T-cell (primary cell): ENCODE results near the gene BMP7. TPM values are rescaled to one million over a fixed set of nuclear protein-coding genes. Genes with fewer than 3 reads are reported as not detected.

Experiments used
- ATAC-seq, 4 experiments: fragments of 200-7000 bp in 3 of 4; fragments of 150-1000 bp in 1 of 4; cut with Tn5 transposase; replicated peaks in 1 of 4; 1 replicate in 3 of 4; 2 replicates in 1 of 4; pipeline ENCODE4 v1.10.0; 2021; ENCODE audit warnings: moderate library complexity in 3 of 4, mild to moderate bottlenecking in 2 of 4, moderate number of reproducible peaks in 1 of 4
- CTCF ChIA-PET, 2 donors: fragments of 300-600 bp; sonication (Branson Sonifier 250); formaldehyde crosslinking; loops; one replicate each; lab custom pipeline; 2022; ENCODE audit warnings: antibody characterized with exemption in 2 of 2; lab: Charles Lee
- POLR2A ChIA-PET, 2 donors: fragments of 300-600 bp; sonication (Branson Sonifier 250); formaldehyde crosslinking; loops; one replicate each; lab custom pipeline; 2022; ENCODE audit warnings: antibody characterized with exemption in 2 of 2; lab: Charles Lee
- DNase-seq, 35 experiments: peaks; one replicate each; pipeline versions ENCODE4 v3.0.0 to v3.0.0-alpha.2; 2013 to 2023
- H3K27ac ChIP-seq: one replicate; pipeline ENCODE4 v1.5.1; 2013; ENCODE audit warnings: low read length
- H3K27me3 ChIP-seq, 2 experiments: replicated peaks in 1 of 2; 1 replicate in 1 of 2; 2 replicates in 1 of 2; pipeline versions ENCODE4 v1.6.1 to v1.7.0; 2013; ENCODE audit warnings: low read length in 1 of 2, mixed read lengths in 1 of 2; ENCODE audit not compliant: control insufficient read depth in 2 of 2, insufficient read depth in 2 of 2; ENCODE audit errors: extremely low read depth in 1 of 2
- H3K36me3 ChIP-seq, 2 donors: 1 replicate in 1 of 2; 2 replicates in 1 of 2; pipeline versions ENCODE4 v1.6.1 to v1.7.0; 2013; ENCODE audit warnings: low read length in 1 of 2; ENCODE audit not compliant: control insufficient read depth in 2 of 2, insufficient read depth in 1 of 2; ENCODE audit errors: extremely low read depth in 1 of 2
- H3K4me1 ChIP-seq, 2 experiments: 1 replicate in 1 of 2; 2 replicates in 1 of 2; pipeline versions ENCODE4 v1.6.1 to v1.7.0; 2013; ENCODE audit warnings: low read length in 2 of 2, mixed read lengths in 1 of 2; ENCODE audit not compliant: insufficient read depth in 2 of 2, control insufficient read depth in 1 of 2; ENCODE audit errors: extremely low read depth in 1 of 2
- H3K4me3 ChIP-seq, 2 donors: 1 replicate in 1 of 2; 2 replicates in 1 of 2; pipeline versions ENCODE4 v1.5.1 to v1.7.0; 2013; ENCODE audit warnings: mild to moderate bottlenecking in 2 of 2, low read length in 1 of 2, moderate library complexity in 1 of 2; ENCODE audit not compliant: control insufficient read depth in 1 of 2; ENCODE audit errors: extremely low read depth in 1 of 2
- H3K9me3 ChIP-seq: 2 replicates; pipeline ENCODE4 v1.7.0; 2013
- H3K27ac Mint-ChIP-seq, 2 donors: one replicate each; pipeline ENCODE4 v1.8.0; 2020 to 2021; ENCODE audit warnings: mild to moderate bottlenecking in 2 of 2, mixed read lengths in 2 of 2
- H3K27me3 Mint-ChIP-seq, 2 donors: one replicate each; pipeline ENCODE4 v1.8.0; 2021 to 2022; ENCODE audit warnings: mixed read lengths in 2 of 2
- H3K36me3 Mint-ChIP-seq: one replicate; pipeline ENCODE4 v1.8.0; 2021; ENCODE audit warnings: mixed read lengths
- H3K4me1 Mint-ChIP-seq, 3 donors: one replicate each; pipeline ENCODE4 v1.8.0; 2020 to 2022; ENCODE audit warnings: mixed read lengths in 3 of 3, mild to moderate bottlenecking in 1 of 3
- H3K4me3 Mint-ChIP-seq, 3 donors: one replicate each; pipeline ENCODE4 v1.8.0; 2020 to 2022; ENCODE audit warnings: mild to moderate bottlenecking in 3 of 3, mixed read lengths in 3 of 3, moderate library complexity in 3 of 3
- H3K9me3 Mint-ChIP-seq, 3 donors: one replicate each; pipeline ENCODE4 v1.8.0; 2020 to 2022; ENCODE audit warnings: mixed read lengths in 3 of 3
- WGBS: methylation state at CpG from one replicate; pipeline ENCODE4 v1.1.5; 2013; ENCODE audit warnings: missing lambda C conversion rate; ENCODE audit not compliant: insufficient coverage; 5-methylcytosine and 5-hydroxymethylcytosine counted together
- total RNA-seq, 35 experiments: library from RNA in 6 of 35; stranded (reverse) in 6 of 35; fragments of 120-200 nt in 1 of 35; gene quantifications; one replicate each; pipeline versions ENCODE4 v1.2.1 to v1.2.4 and lab custom pipeline; 2013 to 2026

Gene BMP7
- total RNA-seq, 5 donors from 2014 or later (not counting 1 experiment from before 2014, with no cell fraction given): not detected

DNA sequence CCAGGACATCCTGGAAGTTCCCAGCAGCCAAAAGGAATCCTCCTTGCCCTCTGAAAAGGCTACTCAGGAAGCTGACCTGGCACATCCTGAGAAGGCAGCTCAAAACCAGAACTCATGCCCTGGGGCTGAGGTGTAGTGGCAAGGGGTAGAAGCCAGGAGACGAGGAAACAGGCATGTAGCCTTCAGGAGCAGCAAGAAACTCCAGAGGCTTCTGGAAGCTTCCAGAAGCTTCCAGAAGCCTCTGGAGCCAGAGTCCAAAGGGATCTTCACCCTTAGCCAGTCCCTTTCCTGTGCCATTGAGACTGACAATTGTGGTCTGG, 43.9 kb downstream of the BMP7 start:
- no peaks in the 10 kb centered on the region for H3K36me3 Mint-ChIP-seq
- H3K27ac ChIP-seq: no peak overlapping the region
- peaks cover 11% of the 10 kb centered on the region in 2 donors for H3K27me3 Mint-ChIP-seq
- 100% methylated on average over 1 of the region's 1 CpG for WGBS
- H3K27me3 ChIP-seq: peaks cover 0 to 13% of the 10 kb centered on the region in 2 experiments
- no peaks in the 10 kb centered on the region for H3K4me1 ChIP-seq
- no peak overlapping the region for H3K27ac Mint-ChIP-seq
- no peaks in the 10 kb centered on the region for H3K36me3 ChIP-seq
- ATAC-seq (no peak), DNase-seq (no peak)
- CTCF ChIA-PET: no interaction called here
- no peak overlapping the region for H3K4me3 ChIP-seq
- H3K9me3 Mint-ChIP-seq: no peaks in the 10 kb centered on the region
- no peaks in the 10 kb centered on the region for H3K4me1 Mint-ChIP-seq
- H3K9me3 ChIP-seq: no peaks in the 10 kb centered on the region
- POLR2A ChIA-PET: no interaction called here
- H3K4me3 Mint-ChIP-seq: no peak overlapping the region

DNA sequence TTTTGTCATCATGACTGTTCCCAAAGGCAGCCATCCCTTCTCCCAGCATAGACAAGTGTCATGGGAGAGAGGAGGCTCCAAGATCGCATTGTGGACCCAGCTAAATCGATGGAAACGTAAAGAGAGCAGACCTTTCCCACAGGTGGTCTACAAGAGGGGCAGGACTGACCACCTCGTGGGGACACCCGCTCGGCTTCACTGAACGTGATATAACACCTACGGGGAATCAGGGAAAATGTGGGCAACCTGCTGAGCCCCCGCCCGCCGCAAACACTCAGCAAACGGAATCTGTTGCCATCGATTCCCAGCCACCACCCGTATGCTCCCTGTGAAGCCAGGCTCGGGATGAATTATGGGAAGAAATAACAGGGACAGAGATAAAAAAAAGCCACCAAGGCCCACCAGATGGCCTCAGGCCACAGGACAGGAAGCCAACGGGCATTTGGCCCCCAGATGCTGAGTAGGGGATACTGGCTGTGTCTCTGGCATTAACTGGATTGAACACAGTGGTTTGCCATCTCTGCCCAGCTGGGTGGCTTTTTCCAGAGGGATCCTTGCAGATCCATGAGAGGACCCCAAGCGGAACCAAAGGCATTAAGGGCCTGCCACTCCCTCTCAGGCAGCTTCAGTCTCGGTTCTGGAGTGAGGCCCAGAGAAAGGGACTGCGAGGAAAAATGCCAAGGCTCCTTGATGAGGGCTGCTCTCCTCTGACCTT, 44.4 kb downstream of the BMP7 start:
- no peak for ATAC-seq
- H3K27ac ChIP-seq: no peak overlapping the region
- H3K27me3 Mint-ChIP-seq: peaks cover 11% of the 10 kb centered on the region in 2 donors
- ChIA-PET CTCF (interaction anchor here in 1 of 2 donors (0.6 kb wide), 1 partner anchor 20 kb away, joined by 3 read pairs; no protein-coding TSS in a partner anchor), POLR2A (no interaction called here)
- no peaks in the 10 kb centered on the region for H3K9me3 Mint-ChIP-seq
- no peaks in the 10 kb centered on the region for H3K4me1 Mint-ChIP-seq
- no peak overlapping the region for H3K4me3 ChIP-seq
- no peak for DNase-seq
- H3K4me1 ChIP-seq: no peaks in the 10 kb centered on the region
- no peaks in the 10 kb centered on the region for H3K9me3 ChIP-seq
- no peak overlapping the region for H3K4me3 Mint-ChIP-seq
- 79% methylated on average over 18 of the region's 19 CpGs for WGBS
- H3K36me3 ChIP-seq: no peaks in the 10 kb centered on the region
- H3K36me3 Mint-ChIP-seq: no peaks in the 10 kb centered on the region
- H3K27ac Mint-ChIP-seq: no peak overlapping the region
- peaks cover 0 to 13% of the 10 kb centered on the region in 2 experiments for H3K27me3 ChIP-seq

DNA sequence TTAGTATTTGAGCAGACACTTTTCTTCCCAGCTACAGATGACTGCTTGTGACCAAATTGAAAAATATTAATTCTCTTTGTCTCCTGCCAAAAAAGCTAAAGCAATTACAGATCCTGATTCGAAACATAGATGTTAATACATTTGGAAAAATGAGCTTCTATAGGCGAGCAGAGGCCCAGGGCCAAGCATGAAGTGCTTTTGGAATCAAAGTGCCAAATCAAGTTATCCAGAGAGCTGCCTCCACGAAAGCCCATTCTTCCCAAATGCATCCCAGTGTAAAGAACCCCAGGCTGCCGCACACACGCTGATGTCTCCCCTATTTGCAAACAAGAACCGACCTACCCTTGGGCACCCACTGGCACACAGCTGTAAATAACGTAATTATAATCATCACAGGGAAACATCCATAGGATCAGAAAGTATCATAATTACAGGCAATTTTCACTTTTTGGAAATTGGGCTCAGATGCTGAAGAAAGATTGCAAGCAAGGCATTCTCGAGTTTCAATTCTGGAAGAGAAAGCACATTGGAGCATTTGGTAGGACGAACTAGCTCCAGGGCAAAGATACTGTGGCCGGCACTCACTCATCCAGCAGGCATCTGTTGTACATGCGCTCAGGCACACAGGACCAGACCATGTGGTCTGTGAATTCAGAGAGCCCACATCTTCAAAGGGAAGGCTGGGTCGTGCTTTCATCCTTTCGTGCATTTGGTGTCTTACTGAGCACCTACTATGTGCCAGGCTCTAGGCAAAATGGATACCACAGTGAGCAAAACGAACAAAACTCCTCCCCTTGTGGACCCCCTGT, 45.9 kb downstream of the BMP7 start:
- H3K4me3 Mint-ChIP-seq: no peak overlapping the region
- CTCF ChIA-PET: no interaction called here
- Histone ChIP-seq H3K9me3 (no peaks in the 10 kb centered on the region), H3K27ac (no peak overlapping the region), H3K4me3 (no peak overlapping the region), H3K4me1 (no peaks in the 10 kb centered on the region), H3K27me3 (peaks cover 0 to 15% of the 10 kb centered on the region in 2 experiments), H3K36me3 (no peaks in the 10 kb centered on the region)
- WGBS: 74% methylated on average over 12 of the region's 14 CpGs
- no peak for ATAC-seq
- no peak overlapping the region for H3K27ac Mint-ChIP-seq
- H3K36me3 Mint-ChIP-seq: no peaks in the 10 kb centered on the region
- no peaks in the 10 kb centered on the region for H3K4me1 Mint-ChIP-seq
- H3K9me3 Mint-ChIP-seq: no peaks in the 10 kb centered on the region
- no peak for DNase-seq
- POLR2A ChIA-PET: no interaction called here
- peaks cover 11% of the 10 kb centered on the region in 2 donors for H3K27me3 Mint-ChIP-seq

DNA sequence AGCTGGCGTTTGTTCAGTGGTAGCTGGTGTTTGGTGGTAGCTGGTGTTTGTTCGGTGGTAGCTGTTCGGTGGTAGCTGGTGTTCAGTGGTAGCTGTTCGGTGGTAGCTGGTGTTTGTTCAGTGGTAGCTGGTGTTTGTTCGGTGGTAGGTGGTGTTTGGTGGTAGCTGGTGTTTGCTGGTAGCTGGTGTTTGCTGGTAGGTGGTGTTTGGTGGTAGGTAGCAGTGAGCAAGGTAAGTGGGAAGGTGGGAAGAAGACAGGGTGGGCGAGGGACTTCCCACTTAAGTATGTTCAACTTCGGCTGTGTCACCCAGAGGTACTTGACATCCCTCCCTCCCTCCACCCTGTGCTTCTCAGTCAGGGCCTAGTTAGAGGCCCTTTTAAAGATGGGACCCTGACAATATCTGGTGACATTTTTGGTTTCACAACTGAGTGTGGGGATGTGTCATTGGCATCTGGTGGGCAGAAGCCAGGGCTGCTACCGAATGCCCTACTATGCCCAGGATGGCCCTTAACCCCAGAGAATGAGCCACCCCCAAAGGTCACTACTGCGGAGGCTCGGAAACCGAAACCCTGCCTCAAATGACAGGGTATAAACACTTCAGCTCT, 47.3 kb downstream of the BMP7 start:
- no peak for DNase-seq
- Mint-ChIP-seq H3K36me3 (no peaks in the 10 kb centered on the region), H3K9me3 (no peaks in the 10 kb centered on the region), H3K4me1 (no peaks in the 10 kb centered on the region), H3K4me3 (no peak overlapping the region), H3K27ac (no peak overlapping the region), H3K27me3 (peaks cover 14 to 15% of the 10 kb centered on the region in 2 donors)
- H3K27me3 ChIP-seq: peaks cover 0 to 22% of the 10 kb centered on the region in 2 experiments
- no peak overlapping the region for H3K4me3 ChIP-seq
- CTCF ChIA-PET: no interaction called here
- no peak overlapping the region for H3K27ac ChIP-seq
- H3K9me3 ChIP-seq: no peaks in the 10 kb centered on the region
- no peak for ATAC-seq
- no peaks in the 10 kb centered on the region for H3K36me3 ChIP-seq
- H3K4me1 ChIP-seq: no peaks in the 10 kb centered on the region
- POLR2A ChIA-PET: no interaction called here
- 89% methylated on average over 8 of the region's 11 CpGs for WGBS

DNA sequence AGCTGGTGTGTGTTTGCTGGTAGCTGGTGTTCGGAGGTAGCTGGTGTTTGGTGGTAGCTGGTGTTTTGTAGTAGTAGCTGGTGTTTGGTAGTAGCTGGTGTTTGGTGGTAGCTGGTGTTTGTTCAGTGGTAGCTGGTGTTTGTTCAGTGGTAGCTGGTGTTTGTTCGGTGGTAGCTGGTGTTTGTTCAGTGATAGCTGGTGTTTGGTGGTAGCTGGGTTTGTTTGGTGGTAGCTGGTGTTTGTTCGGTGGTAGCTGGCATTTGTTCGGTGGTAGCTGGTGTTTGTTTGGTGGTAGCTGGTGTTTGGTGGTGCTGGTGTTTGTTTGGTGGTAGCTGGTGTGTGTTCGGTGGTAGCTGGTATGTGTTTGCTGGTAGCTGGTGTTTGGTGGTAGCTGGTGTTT, 48.0 kb downstream of the BMP7 start:
- H3K27ac ChIP-seq: no peak overlapping the region
- WGBS: 98% methylated on average over 5 of the region's 5 CpGs
- CTCF ChIA-PET: no interaction called here
- no peaks in the 10 kb centered on the region for H3K9me3 Mint-ChIP-seq
- no peaks in the 10 kb centered on the region for H3K4me1 ChIP-seq
- peaks cover 14 to 15% of the 10 kb centered on the region in 2 donors for H3K27me3 Mint-ChIP-seq
- H3K4me1 Mint-ChIP-seq: no peaks in the 10 kb centered on the region
- H3K27me3 ChIP-seq: peaks cover 0 to 20% of the 10 kb centered on the region in 2 experiments
- H3K9me3 ChIP-seq: no peaks in the 10 kb centered on the region
- H3K36me3 Mint-ChIP-seq: no peaks in the 10 kb centered on the region
- H3K36me3 ChIP-seq: no peaks in the 10 kb centered on the region
- ATAC-seq (no peak), DNase-seq (no peak)
- no peak overlapping the region for H3K27ac Mint-ChIP-seq
- no peak overlapping the region for H3K4me3 ChIP-seq
- H3K4me3 Mint-ChIP-seq: no peak overlapping the region
- POLR2A ChIA-PET: no interaction called here

DNA sequence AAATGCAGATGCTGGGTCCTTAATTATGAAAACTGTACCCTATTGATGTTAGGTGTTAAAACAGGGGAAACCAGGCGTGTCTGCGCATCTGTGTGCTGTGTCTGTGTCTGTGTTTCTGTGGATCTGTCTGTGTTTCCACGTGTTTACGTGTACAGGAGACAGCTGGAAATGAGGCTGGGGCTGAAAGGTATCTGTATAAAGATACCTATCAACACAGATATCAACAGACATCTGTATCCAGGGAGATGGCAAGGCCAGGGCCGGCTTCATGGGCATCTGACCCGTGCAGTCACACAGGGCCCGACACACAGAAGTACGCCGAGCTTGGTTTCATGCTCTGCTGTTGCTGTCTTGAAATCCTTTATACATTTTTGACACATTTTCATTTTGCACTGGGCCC, 48.6 kb downstream of the BMP7 start:
- H3K27ac ChIP-seq: no peak overlapping the region
- POLR2A ChIA-PET: no interaction called here
- no peaks in the 10 kb centered on the region for H3K9me3 Mint-ChIP-seq
- H3K4me1 Mint-ChIP-seq: no peaks in the 10 kb centered on the region
- peaks cover 0 to 21% of the 10 kb centered on the region in 2 experiments for H3K27me3 ChIP-seq
- H3K4me3 Mint-ChIP-seq: no peak overlapping the region
- no peaks in the 10 kb centered on the region for H3K36me3 Mint-ChIP-seq
- no peak overlapping the region for H3K27ac Mint-ChIP-seq
- H3K4me1 ChIP-seq: no peaks in the 10 kb centered on the region
- H3K9me3 ChIP-seq: no peaks in the 10 kb centered on the region
- no peak overlapping the region for H3K4me3 ChIP-seq
- CTCF ChIA-PET: no interaction called here
- WGBS: 67% methylated on average over 5 of the region's 9 CpGs
- H3K27me3 Mint-ChIP-seq: peaks cover 18% of the 10 kb centered on the region in 2 donors
- H3K36me3 ChIP-seq: no peaks in the 10 kb centered on the region
- no peak for ATAC-seq
- DNase-seq: no peak
